Stimulated activated CD8-positive, alpha-beta memory T cell treated with anti-CD3 and anti-CD28 coated beads, Interleukin-15, amount 100 ng/mL, for 4 hours (primary cell): ENCODE data around the gene SLC4A7.

Source experiments
- DNase-seq, 2 donors: peaks; one replicate each; pipeline ENCODE4 v3.0.0-alpha.2; 2020; ENCODE audit warnings: low read depth in 2 of 2

SLC4A7 gene

DNA sequence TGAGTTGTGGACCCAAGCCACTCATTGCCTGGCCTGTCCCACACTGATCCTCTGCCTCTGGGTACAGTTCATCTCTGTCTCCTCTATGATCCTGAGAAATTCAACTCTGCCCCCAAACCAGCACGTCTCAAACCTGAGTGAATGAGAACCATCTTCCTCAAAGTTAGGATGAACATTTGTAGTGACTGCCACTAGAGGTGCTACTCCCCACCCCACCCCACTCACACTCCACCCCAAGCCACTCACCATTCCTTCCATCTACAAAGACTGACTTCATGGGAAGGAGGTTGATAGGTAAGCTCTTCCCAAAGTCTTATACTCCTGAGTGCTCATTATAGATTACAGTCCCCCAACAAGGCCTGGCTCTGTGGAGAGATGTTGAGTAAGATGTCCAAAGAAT lies 158.8 kb downstream of the SLC4A7 start:
- no peak for DNase-seq

DNA sequence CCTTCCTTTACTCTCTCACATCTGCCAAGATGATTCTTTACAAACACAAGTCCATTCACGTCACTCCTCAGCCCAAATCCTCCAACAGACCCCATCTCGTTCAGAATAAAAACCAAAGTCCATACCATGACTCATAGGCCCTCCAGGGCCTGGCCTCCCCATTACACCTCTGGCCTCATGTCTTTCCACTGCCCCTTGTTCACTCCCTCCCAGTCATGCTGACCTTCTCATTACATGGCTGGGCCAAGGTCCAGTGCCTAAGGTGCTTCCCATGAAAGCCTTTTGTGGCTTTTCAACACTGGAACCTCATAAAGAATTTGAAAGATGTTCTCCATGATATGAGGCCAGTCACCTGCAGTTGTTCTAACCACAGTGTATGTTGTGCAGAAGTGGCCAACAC lies 159.5 kb downstream of the SLC4A7 start:
- no peak for DNase-seq

DNA sequence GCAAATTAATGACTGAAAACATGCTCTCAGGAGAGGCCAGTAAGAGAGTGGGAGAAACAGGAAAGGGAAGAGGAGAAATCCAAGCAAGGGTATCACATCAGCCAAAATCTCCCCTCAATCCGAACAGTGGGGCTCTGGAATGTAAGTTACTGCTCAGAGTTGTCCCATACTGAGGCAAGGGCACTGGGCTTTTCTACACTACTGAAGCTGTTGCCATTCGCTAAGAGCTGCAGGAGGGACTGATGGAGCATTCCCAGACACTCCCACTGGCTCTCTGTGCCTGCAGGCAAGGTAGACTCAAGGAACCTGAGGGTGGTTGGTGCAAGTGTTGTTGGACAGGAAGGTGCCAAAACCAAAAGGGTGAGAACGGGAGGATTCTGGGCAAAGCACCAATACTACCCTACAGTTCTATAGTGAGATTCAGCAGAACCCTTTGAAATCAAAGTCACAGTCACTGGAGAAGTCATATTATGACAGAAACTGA lies 161.1 kb downstream of the SLC4A7 start:
- DNase-seq, result no peak
